Osteoblast (primary cell): ENCODE results near the gene SYT2. TPM values are rescaled to one million over a fixed set of nuclear protein-coding genes. Genes with fewer than 3 reads are reported as not detected.

ENCODE experiments used
- DNase-seq: peaks from one replicate; pipeline ENCODE4 v3.0.0; 2011; ENCODE audit warnings: low spot score, mixed read lengths; ENCODE audit not compliant: insufficient read length; ENCODE audit errors: missing footprints
- H2AFZ ChIP-seq: 2 replicates; pipeline ENCODE4 v1.6.0; 2011; ENCODE audit warnings: mild to moderate bottlenecking, low read length
- H3K27ac ChIP-seq: 2 replicates; pipeline ENCODE4 v1.5.1; 2011; ENCODE audit warnings: mild to moderate bottlenecking, low read depth, low read length, moderate library complexity
- H3K27me3 ChIP-seq: 2 replicates; pipeline ENCODE4 v1.6.0; 2012; ENCODE audit warnings: mild to moderate bottlenecking, control low read depth, inconsistent platforms, low read length, moderate library complexity; ENCODE audit not compliant: insufficient read depth
- H3K36me3 ChIP-seq: 2 replicates; pipeline ENCODE4 v1.5.1; 2011; ENCODE audit warnings: mild to moderate bottlenecking, low read length, control low read depth, moderate library complexity; ENCODE audit not compliant: insufficient read depth
- H3K4me1 ChIP-seq: 2 replicates; pipeline ENCODE4 v1.5.1; 2011; ENCODE audit warnings: mild to moderate bottlenecking, low read length, control low read depth, moderate library complexity; ENCODE audit not compliant: insufficient read depth
- H3K4me2 ChIP-seq: 2 replicates; pipeline ENCODE4 v1.6.0; 2011; ENCODE audit warnings: mild to moderate bottlenecking, low read length; ENCODE audit not compliant: insufficient read depth
- H3K4me3 ChIP-seq: fragments of 200-600 bp; sonication (generic); 3 replicates; pipeline ENCODE4 v1.5.1; 2012; ENCODE audit warnings: mild to moderate bottlenecking, low read length, inconsistent platforms; ENCODE audit not compliant: insufficient read depth
- H3K79me2 ChIP-seq: 2 replicates; pipeline ENCODE4 v1.6.0; 2012; ENCODE audit warnings: mild to moderate bottlenecking, low read length, control low read depth, inconsistent platforms; ENCODE audit not compliant: insufficient read depth
- H3K9me3 ChIP-seq: 2 replicates; pipeline ENCODE4 v1.5.1; 2011; ENCODE audit warnings: low read depth, low read length, control low read depth
- H4K20me1 ChIP-seq: 2 replicates; pipeline ENCODE4 v1.6.0; 2012; ENCODE audit warnings: mild to moderate bottlenecking, low read length, control low read depth; ENCODE audit not compliant: insufficient read depth
- CTCF ChIP-seq: IDR thresholded peaks from 2 replicates; pipeline ENCODE4 v1.5.1; 2011; ENCODE audit warnings: mild to moderate bottlenecking, low read depth, low read length, moderate library complexity; ENCODE audit errors: extremely low read depth
- total RNA-seq: library from RNA; depleted of rRNA; stranded (reverse); fragments of >200 nt; gene quantifications from 2 replicates; pipeline ENCODE4 v1.2.3, GENCODE V29; 2012

Gene SYT2
- total RNA-seq, 1 donor: not detected

DNA sequence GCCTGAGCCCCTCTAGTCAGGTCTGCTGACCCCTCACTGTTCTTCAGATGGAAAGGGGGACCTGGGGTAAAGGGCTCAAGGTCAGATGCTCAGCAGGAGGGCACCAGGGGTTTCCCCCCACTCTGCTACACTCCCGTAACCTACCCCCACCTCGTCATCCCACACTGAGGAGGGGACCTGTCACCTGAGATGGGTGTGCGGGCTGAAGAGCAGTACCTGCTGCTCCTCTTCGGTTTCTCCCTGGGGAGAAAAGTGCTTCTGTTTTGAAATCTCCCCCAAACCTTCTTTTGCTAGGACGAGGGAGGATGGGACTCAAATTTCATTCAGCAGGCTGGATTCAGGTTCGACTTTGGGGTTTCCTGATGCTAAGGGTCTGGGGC, 65.2 kb downstream of the SYT2 start:
- TF ChIP-seq CTCF: no peak
- peaks cover 78% of the 10 kb centered on the region for H3K27me3 ChIP-seq

DNA sequence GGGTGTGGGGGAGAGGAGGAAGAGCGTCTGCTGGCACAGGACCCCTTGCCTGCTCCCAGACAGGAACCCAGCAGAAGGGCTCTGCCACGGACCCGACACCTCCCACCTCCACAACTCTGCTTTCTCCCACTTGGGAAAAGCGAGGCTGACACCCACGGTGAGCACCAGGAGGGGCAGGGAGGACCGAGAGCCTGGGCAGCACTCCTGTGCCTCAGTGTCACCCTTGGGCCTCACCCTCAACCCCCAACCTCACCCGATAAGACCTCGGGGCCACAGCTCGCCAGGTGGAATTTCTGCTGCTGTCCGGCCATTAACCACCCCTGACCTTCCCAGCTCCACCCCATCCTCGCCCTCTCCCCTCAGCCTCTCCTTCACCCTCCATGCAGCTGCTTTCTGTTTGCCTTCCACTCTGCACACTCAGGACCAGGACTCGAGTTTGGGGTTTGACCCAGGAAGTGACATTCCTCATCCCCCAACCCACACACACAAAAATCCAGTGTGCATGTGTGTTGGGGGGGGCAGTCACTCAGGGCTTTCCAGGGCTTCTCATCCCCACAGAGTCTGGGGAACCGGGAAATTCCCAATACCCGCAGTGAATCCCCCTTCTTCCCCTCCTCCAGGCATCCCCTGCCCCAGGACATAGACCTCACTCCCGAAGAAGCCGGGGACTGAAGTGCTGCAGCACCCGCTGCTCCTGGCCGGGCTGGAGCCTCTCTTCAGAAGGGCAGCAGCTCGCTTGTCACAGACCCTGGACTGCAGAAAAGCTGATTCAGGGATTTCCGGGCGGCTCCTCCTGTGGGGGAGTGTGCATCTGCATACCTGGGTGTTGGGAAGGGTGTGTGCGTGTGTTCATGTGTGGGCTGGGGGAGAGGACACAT, 65.8 kb downstream of the SYT2 start:
- no peak overlapping the region for H3K4me3 ChIP-seq
- H3K9me3 ChIP-seq: no peaks in the 10 kb centered on the region
- H3K36me3 ChIP-seq: no peaks in the 10 kb centered on the region
- H3K4me2 ChIP-seq: no peak overlapping the region
- H2AFZ ChIP-seq: no peak overlapping the region
- TF ChIP-seq CTCF: no peak
- no peaks in the 10 kb centered on the region for H3K4me1 ChIP-seq
- H3K79me2 ChIP-seq: no peaks in the 10 kb centered on the region
- peaks cover 76% of the 10 kb centered on the region for H3K27me3 ChIP-seq
- no peak overlapping the region for H3K27ac ChIP-seq
- no peaks in the 10 kb centered on the region for H4K20me1 ChIP-seq
- no peak for DNase-seq

More for the DNA sequence above, 65.2 kb downstream of the SYT2 start:
- Histone ChIP-seq H3K79me2 (no peaks in the 10 kb centered on the region), H3K9me3 (no peaks in the 10 kb centered on the region), H3K36me3 (no peaks in the 10 kb centered on the region), H2AFZ (no peak overlapping the region), H3K27ac (no peak overlapping the region), H3K4me1 (no peaks in the 10 kb centered on the region), H3K4me3 (no peak overlapping the region), H4K20me1 (no peaks in the 10 kb centered on the region), H3K4me2 (no peak overlapping the region)
- no peak for DNase-seq

DNA sequence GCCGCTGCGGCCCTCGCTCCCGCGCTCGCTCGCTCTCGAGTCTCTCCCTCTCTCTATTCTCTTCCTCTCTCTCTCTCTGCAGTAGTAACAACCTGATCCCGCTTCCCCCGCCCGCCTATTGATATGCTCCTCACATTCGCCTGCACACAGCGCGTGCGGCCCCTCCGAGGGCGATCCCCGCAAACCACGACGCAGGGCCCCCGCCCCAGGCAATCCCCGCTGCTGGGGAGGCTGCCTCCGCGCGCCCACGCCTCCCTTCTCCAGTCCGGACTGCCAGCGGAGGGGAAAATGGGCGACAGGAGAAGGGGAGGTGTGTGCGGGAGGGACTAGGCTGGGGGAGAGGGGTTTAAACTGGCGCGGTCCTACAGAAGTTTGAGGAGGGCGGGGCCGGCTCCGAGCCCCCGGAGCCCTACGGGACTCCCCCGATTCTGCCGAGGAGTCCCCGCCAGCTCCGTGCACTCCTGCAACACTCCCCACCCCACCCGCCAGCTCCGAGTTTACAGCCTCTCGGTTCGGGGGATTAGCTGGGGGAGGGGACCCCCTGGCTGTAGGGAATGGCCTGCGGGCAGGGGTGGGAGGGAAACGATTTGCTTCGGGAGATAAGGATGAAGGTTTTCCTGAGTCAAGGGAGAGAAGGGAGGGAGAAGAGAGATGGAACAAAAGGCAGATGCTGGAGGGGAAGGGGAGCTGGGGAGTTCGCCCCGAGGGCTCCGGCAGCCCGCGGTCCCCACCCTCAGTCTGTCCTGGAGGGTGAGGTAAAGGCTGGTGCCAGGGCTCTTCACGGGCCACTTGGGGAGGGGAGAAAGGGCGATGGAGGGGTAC, 66.6 kb downstream of the SYT2 start:
- peak; percentile 73 for DNase-seq
- Histone ChIP-seq H2AFZ (no peak overlapping the region), H3K9me3 (no peaks in the 10 kb centered on the region), H3K27ac (no peak overlapping the region), H3K4me2 (no peak overlapping the region), H3K79me2 (no peaks in the 10 kb centered on the region), H3K36me3 (no peaks in the 10 kb centered on the region), H4K20me1 (no peaks in the 10 kb centered on the region), H3K4me3 (no peak overlapping the region), H3K27me3 (peaks cover 74% of the 10 kb centered on the region), H3K4me1 (no peaks in the 10 kb centered on the region)
- TF ChIP-seq CTCF: no peak
